ENCODE results near the gene GGCX. TPM values are rescaled to one million over a fixed set of nuclear protein-coding genes. Genes with fewer than 3 reads are reported as not detected.
A peak's percentile ranks its signal among the peaks of the same experiment; 100 is the strongest.
"Not testable (repeated sequence)": the region's sequence is repeated elsewhere in the genome, so short reads cannot be mapped to it uniquely, and the experiment has no call there.

GGCX gene
- 10 to 100 TPM in 2 of 3 donors, 1 to 10 TPM in 1; 9.0 to 31.3 (median 25.5) TPM for polyA plus RNA-seq

- no peak within 1 kb of the TSS for H3K27ac ChIP-seq (ENCODE audit: low read depth, low read length)
- WGBS, 3 donors, result 3% methylated on average over 63 to 64 of the region's 64 CpGs
Observed at GRCh38 chr2:85561280-85562212, at the start of gene GGCX. Gene GGCX, minus strand, starts transcription at chr2:85561493. Its CDS starts 65 bp downstream, at chr2:85561428.

GRCh38 chr2:85607268-85608215 lies 46.2 kb upstream of the GGCX start:
- WGBS, 3 donors, result 72 to 77% (median 73%) methylated on average over 9 of the region's 9 CpGs
- no peak overlapping the region for H3K27ac ChIP-seq (ENCODE audit: low read depth, low read length)

- 77 to 86% (median 82%) methylated on average over 7 of the region's 7 CpGs for WGBS, 3 donors
- no peak overlapping the region for H3K27ac ChIP-seq (ENCODE audit: low read depth, low read length)
Observed at GRCh38 chr2:85606116-85606455, 44.8 kb upstream of the GGCX start.

- 35 to 59% (median 56%) methylated on average over 4 of the region's 4 CpGs for WGBS, 3 donors
- no peak overlapping the region for H3K27ac ChIP-seq (ENCODE audit: low read depth, low read length)
Observed at GRCh38 chr2:85605406-85606115, 44.3 kb upstream of the GGCX start.

- H3K27ac ChIP-seq (ENCODE audit: low read depth, low read length), result no peak overlapping the region
- 55 to 57% (median 57%) methylated on average over 6 of the region's 6 CpGs for WGBS, 3 donors
Observed at GRCh38 chr2:85604568-85605339, 43.5 kb upstream of the GGCX start.

- 72 to 76% (median 74%) methylated on average over 3 of the region's 3 CpGs for WGBS, 3 donors
- H3K27ac ChIP-seq (ENCODE audit: low read depth, low read length), result not testable (repeated sequence)
Observed at GRCh38 chr2:85604133-85604444, 42.8 kb upstream of the GGCX start.

- WGBS, 3 donors, result 1% methylated on average over 50 to 73 of the region's 73 CpGs
- H3K27ac ChIP-seq (ENCODE audit: low read depth, low read length), result peak within 1 kb of the TSS; percentile 73
Observed at GRCh38 chr2:85602476-85603234, 41.4 kb upstream of the GGCX start, which contains the start of gene TMEM150A. Gene TMEM150A, minus strand, starts transcription at chr2:85602698. Its CDS starts 750 bp downstream, at chr2:85601948.

GRCh38 chr2:85601771-85602475 lies 40.6 kb upstream of the GGCX start:
- H3K27ac ChIP-seq (ENCODE audit: low read depth, low read length), result peak overlapping the region; percentile 73
- 5 to 7% (median 6%) methylated on average over 32 to 36 of the region's 36 CpGs for WGBS, 3 donors

GRCh38 chr2:85600951-85601770 lies 39.9 kb upstream of the GGCX start:
- WGBS, 3 donors, result 72 to 79% (median 74%) methylated on average over 6 of the region's 6 CpGs

GRCh38 chr2:85600235-85600575 lies 38.9 kb upstream of the GGCX start:
- WGBS, 3 donors, result 90 to 91% (median 91%) methylated on average over 3 of the region's 3 CpGs
- no peak overlapping the region for H3K27ac ChIP-seq (ENCODE audit: low read depth, low read length)

More at GRCh38 chr2:85600951-85601770, 39.9 kb upstream of the GGCX start:
- H3K27ac ChIP-seq (ENCODE audit: low read depth, low read length), result no peak overlapping the region

GRCh38 chr2:85599468-85600234 lies 38.4 kb upstream of the GGCX start:
- WGBS, 3 donors, result 64 to 72% (median 71%) methylated on average over 17 of the region's 17 CpGs
- no peak overlapping the region for H3K27ac ChIP-seq (ENCODE audit: low read depth, low read length)

GRCh38 chr2:85598594-85599340 lies 37.5 kb upstream of the GGCX start:
- 69 to 76% (median 73%) methylated on average over 14 of the region's 14 CpGs for WGBS, 3 donors
- H3K27ac ChIP-seq (ENCODE audit: low read depth, low read length), result no peak overlapping the region

- H3K27ac ChIP-seq (ENCODE audit: low read depth, low read length), result no peak overlapping the region
- WGBS, 3 donors, result 76 to 86% (median 81%) methylated on average over 5 of the region's 5 CpGs
Observed at GRCh38 chr2:85597241-85597640, 35.9 kb upstream of the GGCX start.

GRCh38 chr2:85596486-85597143 lies 35.3 kb upstream of the GGCX start:
- 51 to 74% (median 60%) methylated on average over 2 to 3 of the region's 3 CpGs for WGBS, 3 donors

More at GRCh38 chr2:85596486-85597143, 35.3 kb upstream of the GGCX start:
- H3K27ac ChIP-seq (ENCODE audit: low read depth, low read length), result no peak overlapping the region

Measured in adipose tissue (tissue), 3 donors.